Stimulated activated naive CD8-positive, alpha-beta T cell treated with anti-CD3 and anti-CD28 coated beads, Interleukin-15, amount 100 ng/mL, for 72 hours (primary cell): ENCODE results near the gene SWT1.

Source experiments
- ATAC-seq: fragments of 150-1000 bp; cut with Tn5 transposase; 2 replicates; pipeline ENCODE4 v1.10.0; 2021; ENCODE audit warnings: mild to moderate bottlenecking, moderate library complexity
- DNase-seq, 2 donors: peaks; one replicate each; pipeline ENCODE4 v3.0.0; 2021 to 2022
- H3K27ac Mint-ChIP-seq, 2 donors: one replicate each; pipeline ENCODE4 v1.8.0; 2022; ENCODE audit warnings: mild to moderate bottlenecking in 2 of 2, mixed read lengths in 2 of 2, moderate library complexity in 2 of 2
- H3K27me3 Mint-ChIP-seq: one replicate; pipeline ENCODE4 v1.8.0; 2022; ENCODE audit warnings: mixed read lengths
- H3K4me1 Mint-ChIP-seq: one replicate; pipeline ENCODE4 v1.8.0; 2022; ENCODE audit warnings: mild to moderate bottlenecking, mixed read lengths
- H3K4me3 Mint-ChIP-seq, 2 donors: one replicate each; pipeline ENCODE4 v1.8.0; 2022; ENCODE audit warnings: mild to moderate bottlenecking in 2 of 2, mixed read lengths in 2 of 2, moderate library complexity in 1 of 2
- H3K9me3 Mint-ChIP-seq, 2 donors: one replicate each; pipeline ENCODE4 v1.8.0; 2022; ENCODE audit warnings: mixed read lengths in 2 of 2

Gene SWT1

DNA sequence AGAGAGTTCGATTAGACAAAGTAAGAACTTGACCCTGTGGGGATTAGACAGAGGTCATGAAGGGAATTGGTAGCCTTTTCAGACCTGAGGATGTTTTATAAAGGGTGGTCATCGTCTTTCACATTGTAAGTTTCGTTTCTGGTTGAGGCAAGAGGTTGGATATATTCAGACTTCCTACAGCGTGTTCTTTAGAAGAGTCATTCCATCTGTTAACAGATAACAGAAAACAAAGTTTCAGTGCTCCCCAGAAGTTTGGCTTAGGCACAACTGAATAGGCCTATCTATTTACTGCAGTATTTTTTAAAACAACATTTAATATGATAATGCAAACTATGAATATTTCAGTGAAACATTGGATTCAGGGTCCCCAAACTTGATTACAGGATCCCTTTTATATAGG is 177.2 kb downstream of the SWT1 start:
- ATAC-seq, result no peak
- H3K4me1 Mint-ChIP-seq, result peaks cover 30% of the 10 kb centered on the region
- no peaks in the 10 kb centered on the region for H3K9me3 Mint-ChIP-seq
- H3K4me3 Mint-ChIP-seq, result no peak overlapping the region
- DNase-seq, result no peak
- no peak overlapping the region for H3K27ac Mint-ChIP-seq
- no peaks in the 10 kb centered on the region for H3K27me3 Mint-ChIP-seq

DNA sequence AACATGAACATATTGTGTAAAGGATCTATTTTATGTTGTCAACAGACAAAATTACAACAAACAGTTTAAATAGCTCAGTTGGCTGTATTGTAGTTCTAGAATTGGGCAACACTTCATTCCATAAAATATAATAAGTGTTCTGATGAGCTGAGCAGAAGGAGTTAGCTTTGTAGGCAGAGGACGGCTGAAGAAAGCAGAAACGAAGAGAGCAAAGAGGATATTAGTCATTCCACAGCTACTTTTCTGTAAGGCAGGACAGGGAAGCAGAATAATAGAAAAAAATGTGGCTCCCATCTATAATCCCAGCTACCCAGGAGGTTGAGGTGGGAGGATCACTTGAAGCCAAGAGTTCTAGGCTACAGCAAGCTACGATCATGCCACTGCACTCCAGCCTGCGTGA is 180.3 kb downstream of the SWT1 start:
- H3K4me1 Mint-ChIP-seq, result peaks cover 46% of the 10 kb centered on the region
- no peak overlapping the region for H3K4me3 Mint-ChIP-seq
- ATAC-seq (no peak), DNase-seq (no peak)
- no peaks in the 10 kb centered on the region for H3K9me3 Mint-ChIP-seq
- H3K27ac Mint-ChIP-seq, result peak overlapping the region in 1 of 2 donors; percentile 13
- H3K27me3 Mint-ChIP-seq, result no peaks in the 10 kb centered on the region

DNA sequence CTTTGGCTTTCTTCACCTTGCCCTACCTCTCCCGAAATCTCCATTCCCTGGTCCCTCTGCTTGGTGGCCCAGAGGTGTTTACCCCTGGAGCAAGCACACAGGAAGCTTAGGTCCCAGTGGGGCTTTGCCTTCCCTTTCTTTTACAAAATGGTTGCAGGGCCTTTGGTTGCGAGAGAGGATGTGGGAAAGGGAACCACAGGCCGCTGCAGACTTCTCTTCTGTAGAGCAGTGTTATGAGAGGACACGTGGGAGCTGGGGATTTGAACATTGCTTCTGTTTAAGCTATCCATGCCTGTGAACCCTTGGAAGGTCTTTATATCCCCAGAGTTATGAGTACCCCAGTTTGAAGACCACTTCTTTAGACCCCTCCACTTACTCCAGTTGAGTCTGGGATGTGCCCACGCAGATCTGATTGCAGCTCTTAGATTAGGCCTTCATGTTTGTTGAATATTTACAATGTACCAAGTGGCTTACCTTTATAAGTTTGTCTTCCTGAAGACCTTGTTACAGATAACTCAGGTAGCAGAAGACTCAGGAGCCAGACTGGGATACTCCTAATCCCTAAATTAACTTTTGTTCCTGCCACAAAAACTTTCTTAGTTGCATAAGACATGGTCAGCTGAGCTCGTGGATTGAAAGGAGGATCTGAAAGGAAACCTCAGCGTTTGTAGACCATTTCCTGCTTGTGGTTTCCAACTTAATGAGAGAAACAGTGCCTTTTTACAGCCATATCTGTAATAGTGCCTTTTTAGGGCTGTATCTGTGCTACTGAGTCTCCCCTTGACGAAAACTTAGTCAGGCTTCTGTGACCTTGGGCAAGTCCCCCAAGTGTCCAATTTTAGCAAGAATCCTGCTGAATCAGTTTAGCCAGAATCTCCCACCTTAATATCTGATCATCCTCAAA is 182.0 kb downstream of the SWT1 start:
- DNase-seq (peak; percentile 25 to 65), ATAC-seq (peak; percentile 93)
- peaks cover 46% of the 10 kb centered on the region for H3K4me1 Mint-ChIP-seq
- H3K9me3 Mint-ChIP-seq, result no peaks in the 10 kb centered on the region
- peak overlapping the region; percentile 24 to 48 for H3K4me3 Mint-ChIP-seq
- H3K27ac Mint-ChIP-seq, result peak overlapping the region; percentile 48 to 63
- no peaks in the 10 kb centered on the region for H3K27me3 Mint-ChIP-seq

DNA sequence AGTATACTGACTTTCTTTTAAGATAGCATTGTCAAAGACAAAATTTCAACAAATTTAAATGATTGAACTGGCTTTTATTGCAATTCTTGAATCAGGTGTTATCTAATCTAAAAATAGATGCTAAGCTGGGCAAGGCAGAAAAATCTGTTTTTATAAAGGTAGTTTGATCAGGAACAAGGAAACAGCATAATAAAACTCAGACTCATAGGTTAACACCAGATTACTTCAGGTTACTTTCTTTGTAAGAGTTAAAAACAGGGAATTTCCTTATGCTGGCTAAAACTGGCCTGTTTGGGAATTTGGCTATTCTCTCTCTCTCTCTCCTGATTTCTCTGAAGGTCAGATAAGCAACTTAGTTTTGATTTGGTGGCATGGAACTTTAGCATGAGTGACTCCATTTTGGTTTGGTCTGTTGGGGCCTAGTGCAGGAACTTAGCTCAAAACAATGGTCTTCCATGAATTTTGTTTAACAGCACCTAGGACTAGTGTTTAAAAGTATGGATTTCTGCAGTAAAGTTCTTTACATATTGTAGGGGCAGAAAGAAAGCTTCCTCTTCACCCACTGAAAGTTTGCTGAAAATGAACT is 184.3 kb downstream of the SWT1 start:
- no peak overlapping the region for H3K4me3 Mint-ChIP-seq
- no peaks in the 10 kb centered on the region for H3K27me3 Mint-ChIP-seq
- peaks cover 45% of the 10 kb centered on the region for H3K4me1 Mint-ChIP-seq
- DNase-seq, result no peak
- ATAC-seq, result no peak
- no peak overlapping the region for H3K27ac Mint-ChIP-seq
- no peaks in the 10 kb centered on the region for H3K9me3 Mint-ChIP-seq
